DMS79 treated with DMSO at 0.1 percent for 48 hours (cell line): ENCODE measurements around the gene SELENBP1.

ENCODE experiments used
- DNase-seq: peaks from one replicate; lab custom pipeline; 2025; lab: John Stamatoyannopoulos, UW

SELENBP1 gene

GRCh38 chr1:151343587-151343986, 28.9 kb downstream of the SELENBP1 start:
- DNase-seq, result no peak

GRCh38 chr1:151342569-151342968, 29.9 kb downstream of the SELENBP1 start:
- no peak for DNase-seq

- no peak for DNase-seq
Measured at GRCh38 chr1:151342021-151342420, 30.5 kb downstream of the SELENBP1 start.

- peak; percentile 57 for DNase-seq
Measured at GRCh38 chr1:151340870-151341754, 31.4 kb downstream of the SELENBP1 start.

- DNase-seq, result no peak
Measured at GRCh38 chr1:151336556-151336955, 35.9 kb downstream of the SELENBP1 start.

- DNase-seq, result no peak
Measured at GRCh38 chr1:151334822-151335221, 37.7 kb downstream of the SELENBP1 start.

GRCh38 chr1:151327903-151328674, 44.4 kb downstream of the SELENBP1 start:
- DNase-seq, result peak; percentile 32

GRCh38 chr1:151327223-151327902, 45.1 kb downstream of the SELENBP1 start, which contains the start of gene PI4KB:
Gene PI4KB, minus strand, starts transcription at chr1:151327416. Its CDS starts 10,935 bp downstream, at chr1:151316481.
- peak; percentile 98 for DNase-seq

GRCh38 chr1:151326619-151327222, 45.8 kb downstream of the SELENBP1 start:
- peak; percentile 41 for DNase-seq

- no peak for DNase-seq
Measured at GRCh38 chr1:151325646-151326429, 46.7 kb downstream of the SELENBP1 start.

GRCh38 chr1:151325231-151325630, 47.3 kb downstream of the SELENBP1 start:
- DNase-seq, result no peak

GRCh38 chr1:151324390-151324930, 48.0 kb downstream of the SELENBP1 start:
- DNase-seq, result no peak

- no peak for DNase-seq
Measured at GRCh38 chr1:151318975-151319374, 53.5 kb downstream of the SELENBP1 start.

GRCh38 chr1:151315565-151316235, 56.8 kb downstream of the SELENBP1 start:
- DNase-seq, result no peak
